ENCODE measurements around the gene OMP. TPM values are rescaled to one million over a fixed set of nuclear protein-coding genes. Genes with fewer than 3 reads are reported as not detected.

Gene OMP
- total RNA-seq, 2 donors from 2014 or later = 8.0 TPM; not detected in 1

DNA sequence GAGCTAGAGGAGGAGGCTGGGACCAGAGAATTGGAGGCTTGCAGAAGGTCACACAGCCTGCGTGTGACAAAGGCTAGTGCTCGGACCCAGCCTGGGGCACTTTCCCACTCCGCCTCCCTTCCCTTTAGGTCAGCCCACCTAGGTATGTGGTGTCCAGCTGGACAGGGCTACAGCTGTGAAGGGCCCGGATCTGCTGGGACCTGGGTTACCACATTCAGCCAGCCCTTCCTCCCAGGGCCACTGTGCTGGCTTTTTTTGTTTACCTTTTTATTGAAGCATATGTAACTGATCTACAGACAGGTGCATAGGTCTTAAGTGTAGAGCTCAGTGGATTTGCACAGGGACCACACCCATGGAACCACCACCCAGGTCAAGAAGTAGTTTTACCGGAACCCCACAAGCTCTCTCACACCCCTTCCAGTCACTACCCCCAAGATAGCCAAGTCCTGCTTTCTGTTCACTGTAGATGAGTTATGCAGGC is 27.2 kb upstream of the OMP start:
- Histone ChIP-seq H3K36me3 (no peaks in the 10 kb centered on the region), H3K4me1 (replicated peaks) (peaks cover 25% of the 10 kb centered on the region), H3K27ac (peak overlapping the region in 1 of 2 donors; percentile 74), H3K9me3 (no peaks in the 10 kb centered on the region), H3K27me3 (replicated peaks; ENCODE audit: insufficient read depth) (no peaks in the 10 kb centered on the region), H3K4me3 (no peak overlapping the region)
- intact Hi-C loops (cut with DNase I) = no loop called here
- DNase-seq (ENCODE audit: low spot score) = no peak
- WGBS = 91% methylated on average over 5 of the region's 5 CpGs
- TF ChIP-seq POLR2AphosphoS5 (IDR thresholded peaks at IDR 0.05) = no peak
- no peak for TF ChIP-seq POLR2A (IDR thresholded peaks at IDR 0.05)
- TF ChIP-seq, protein P1, sequence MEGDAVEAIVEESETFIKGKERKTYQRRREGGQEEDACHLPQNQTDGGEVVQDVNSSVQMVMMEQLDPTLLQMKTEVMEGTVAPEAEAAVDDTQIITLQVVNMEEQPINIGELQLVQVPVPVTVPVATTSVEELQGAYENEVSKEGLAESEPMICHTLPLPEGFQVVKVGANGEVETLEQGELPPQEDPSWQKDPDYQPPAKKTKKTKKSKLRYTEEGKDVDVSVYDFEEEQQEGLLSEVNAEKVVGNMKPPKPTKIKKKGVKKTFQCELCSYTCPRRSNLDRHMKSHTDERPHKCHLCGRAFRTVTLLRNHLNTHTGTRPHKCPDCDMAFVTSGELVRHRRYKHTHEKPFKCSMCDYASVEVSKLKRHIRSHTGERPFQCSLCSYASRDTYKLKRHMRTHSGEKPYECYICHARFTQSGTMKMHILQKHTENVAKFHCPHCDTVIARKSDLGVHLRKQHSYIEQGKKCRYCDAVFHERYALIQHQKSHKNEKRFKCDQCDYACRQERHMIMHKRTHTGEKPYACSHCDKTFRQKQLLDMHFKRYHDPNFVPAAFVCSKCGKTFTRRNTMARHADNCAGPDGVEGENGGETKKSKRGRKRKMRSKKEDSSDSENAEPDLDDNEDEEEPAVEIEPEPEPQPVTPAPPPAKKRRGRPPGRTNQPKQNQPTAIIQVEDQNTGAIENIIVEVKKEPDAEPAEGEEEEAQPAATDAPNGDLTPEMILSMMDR (IDR thresholded peaks at IDR 0.05) = no peak

DNA sequence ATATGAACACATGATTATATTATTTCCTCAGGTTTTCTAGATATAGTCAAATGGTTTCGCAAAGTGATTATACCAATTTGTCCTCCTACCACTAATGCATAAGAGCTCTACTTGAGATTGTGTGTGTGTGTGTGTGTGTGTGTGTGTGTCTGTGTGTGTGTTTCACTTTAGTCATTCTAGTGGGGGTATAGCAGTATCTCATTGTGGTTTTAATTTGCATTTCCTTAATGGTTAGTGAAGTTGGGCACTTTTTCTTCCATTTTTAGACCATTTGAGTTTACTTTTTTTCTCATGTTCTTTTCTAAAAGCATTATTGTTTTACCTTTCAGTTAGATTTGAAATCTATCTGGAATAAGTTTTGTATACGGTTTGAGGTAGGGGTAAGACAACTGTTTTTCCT is 23.0 kb upstream of the OMP start:
- Histone ChIP-seq H3K27ac (no peak overlapping the region), H3K9me3 (no peaks in the 10 kb centered on the region), H3K36me3 (no peaks in the 10 kb centered on the region), H3K4me3 (no peak overlapping the region), H3K27me3 (replicated peaks; ENCODE audit: insufficient read depth) (no peaks in the 10 kb centered on the region), H3K4me1 (replicated peaks) (peaks cover 1% of the 10 kb centered on the region)
- TF ChIP-seq POLR2A (IDR thresholded peaks at IDR 0.05) (no peak), POLR2AphosphoS5 (IDR thresholded peaks at IDR 0.05) (no peak)
- TF ChIP-seq, protein P1 (IDR thresholded peaks at IDR 0.05) = no peak
- intact Hi-C loops (cut with DNase I) = no loop called here
- no peak for DNase-seq (ENCODE audit: low spot score)
- 91% methylated on average over 2 of the region's 2 CpGs for WGBS

DNA sequence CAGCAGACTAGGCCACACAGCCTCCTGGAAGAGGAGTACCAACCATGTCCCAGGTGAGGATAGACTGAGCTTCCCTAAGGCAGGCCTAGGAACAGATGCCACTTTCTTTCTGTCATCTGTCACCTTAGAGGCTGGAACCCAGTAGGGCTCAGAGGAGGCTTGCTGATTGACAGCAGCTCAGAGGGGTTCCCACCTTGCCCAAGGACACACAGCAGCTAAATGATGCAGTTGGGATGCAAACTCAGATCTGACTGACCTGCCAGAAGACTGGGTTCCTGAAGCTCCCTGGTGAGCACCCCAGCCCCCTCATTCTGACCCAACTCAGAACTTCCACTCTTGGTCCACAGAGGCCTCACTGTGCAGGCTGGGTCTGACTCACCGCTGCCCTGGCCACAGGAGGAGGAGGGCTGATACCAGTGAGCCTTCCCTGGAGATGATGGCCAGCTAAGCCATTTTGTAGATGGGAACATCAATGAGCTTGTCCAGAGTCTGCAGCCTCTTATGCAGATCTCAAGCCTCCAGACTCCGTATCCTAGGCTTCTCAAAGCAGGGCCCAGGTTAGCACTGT is 21.9 kb upstream of the OMP start:
- DNase-seq (ENCODE audit: low spot score) = no peak
- TF ChIP-seq POLR2AphosphoS5 (IDR thresholded peaks at IDR 0.05) = no peak
- TF ChIP-seq, protein P1 (IDR thresholded peaks at IDR 0.05) = no peak
- no peak for TF ChIP-seq POLR2A (IDR thresholded peaks at IDR 0.05)
- intact Hi-C loops (cut with DNase I) = no loop called here
- H3K4me1 ChIP-seq (replicated peaks) = no peaks in the 10 kb centered on the region
- H3K36me3 ChIP-seq = no peaks in the 10 kb centered on the region
- no peaks in the 10 kb centered on the region for H3K27me3 ChIP-seq (replicated peaks; ENCODE audit: insufficient read depth)
- H3K27ac ChIP-seq = no peak overlapping the region
- H3K9me3 ChIP-seq = no peaks in the 10 kb centered on the region
- WGBS = 96% methylated on average over 2 of the region's 2 CpGs
- H3K4me3 ChIP-seq = no peak overlapping the region

DNA sequence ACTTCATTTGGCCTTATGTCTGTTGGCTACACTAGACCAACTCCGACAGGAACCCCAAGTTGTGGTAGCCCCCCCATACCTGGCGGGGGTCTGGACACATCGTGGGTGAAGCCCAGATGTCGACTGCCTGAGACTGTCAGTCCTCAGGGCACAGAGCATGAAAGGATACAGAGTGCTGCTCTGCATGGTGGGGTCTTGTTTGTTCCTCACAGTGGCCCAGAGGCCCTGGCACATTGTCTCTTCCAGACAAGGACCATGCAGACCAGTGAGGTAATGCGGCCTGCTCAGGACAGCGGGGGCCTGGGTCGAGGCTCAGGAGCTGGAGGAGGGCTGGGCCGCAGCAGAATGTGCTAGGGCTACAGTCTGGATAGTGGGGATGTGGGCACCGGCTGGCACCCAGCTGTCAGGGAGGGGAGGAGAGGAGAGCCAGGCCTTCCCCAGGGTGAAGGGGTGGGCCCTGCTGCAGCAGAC is 21.2 kb upstream of the OMP start:
- no peak overlapping the region for H3K27ac ChIP-seq
- H3K36me3 ChIP-seq = no peaks in the 10 kb centered on the region
- H3K9me3 ChIP-seq = no peaks in the 10 kb centered on the region
- no peak overlapping the region for H3K4me3 ChIP-seq
- H3K27me3 ChIP-seq (replicated peaks; ENCODE audit: insufficient read depth) = no peaks in the 10 kb centered on the region
- intact Hi-C loops (cut with DNase I) = no loop called here
- TF ChIP-seq POLR2AphosphoS5 (IDR thresholded peaks at IDR 0.05) = no peak
- TF ChIP-seq, protein P1 (IDR thresholded peaks at IDR 0.05) = no peak
- TF ChIP-seq POLR2A (IDR thresholded peaks at IDR 0.05) = no peak
- no peaks in the 10 kb centered on the region for H3K4me1 ChIP-seq (replicated peaks)
- DNase-seq (ENCODE audit: low spot score) = no peak
- 88% methylated on average over 9 of the region's 9 CpGs for WGBS
